ENCODE results near the gene SCN9A.
"Not testable (repeated sequence)": the region's sequence is repeated elsewhere in the genome, so short reads cannot be mapped to it uniquely, and the experiment has no call there.

Gene SCN9A

DNA sequence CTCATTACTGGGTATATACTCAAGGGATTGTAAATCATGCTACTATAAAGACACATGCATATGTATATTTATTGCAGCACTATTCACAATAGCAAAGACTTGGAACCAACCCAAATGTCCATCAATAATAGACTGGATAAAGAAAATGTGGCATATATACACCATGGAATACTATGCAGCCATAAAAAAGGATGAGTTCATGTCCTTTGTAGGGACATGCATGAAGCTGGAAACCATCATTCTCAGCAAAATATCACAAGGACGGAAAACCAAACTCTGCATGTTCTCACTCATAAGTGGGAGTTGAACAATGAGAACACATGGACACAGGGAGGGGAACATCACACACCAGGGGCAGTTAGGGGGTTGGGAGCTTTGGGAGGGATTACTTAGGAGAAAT, 169.6 kb downstream of the SCN9A start:
- H3K9me3 ChIP-seq (ENCODE audit: control insufficient read depth in 5 of 5, low read length in 5 of 5), result peaks cover 5 to 11% (median 7%) of the 10 kb centered on the region in 5 donors
- H3K27ac ChIP-seq (ENCODE audit: low read depth, low read length); H3K36me3 ChIP-seq (ENCODE audit: control insufficient read depth in 5 of 5, insufficient read depth in 5 of 5, low read length in 5 of 5); H3K4me3 ChIP-seq (ENCODE audit: low read depth in 1 of 5, low read length in 5 of 5); H3K27me3 ChIP-seq (ENCODE audit: control insufficient read depth in 5 of 5, insufficient read depth in 4 of 5, low read length in 5 of 5); H3K4me1 ChIP-seq (ENCODE audit: control insufficient read depth in 5 of 5, insufficient read depth in 5 of 5, low read length in 5 of 5); H3K9ac ChIP-seq (ENCODE audit: low read length in 5 of 5): not testable (repeated sequence)

- Histone ChIP-seq H3K4me3 (ENCODE audit: low read depth in 1 of 5, low read length in 5 of 5) (no peak overlapping the region), H3K36me3 (ENCODE audit: control insufficient read depth in 5 of 5, insufficient read depth in 5 of 5, low read length in 5 of 5) (no peaks in the 10 kb centered on the region), H3K9me3 (ENCODE audit: control insufficient read depth in 5 of 5, low read length in 5 of 5) (peaks cover 0 to 3% (median 0%) of the 10 kb centered on the region in 5 donors), H3K4me1 (ENCODE audit: control insufficient read depth in 5 of 5, insufficient read depth in 5 of 5, low read length in 5 of 5) (no peaks in the 10 kb centered on the region), H3K9ac (ENCODE audit: low read length in 5 of 5) (no peak overlapping the region), H3K27ac (ENCODE audit: low read depth, low read length) (no peak overlapping the region), H3K27me3 (ENCODE audit: control insufficient read depth in 5 of 5, insufficient read depth in 4 of 5, low read length in 5 of 5) (no peaks in the 10 kb centered on the region)
These were observed 173.0 kb downstream of the SCN9A start for GRCh38 chr2:166202778-166203177.

DNA sequence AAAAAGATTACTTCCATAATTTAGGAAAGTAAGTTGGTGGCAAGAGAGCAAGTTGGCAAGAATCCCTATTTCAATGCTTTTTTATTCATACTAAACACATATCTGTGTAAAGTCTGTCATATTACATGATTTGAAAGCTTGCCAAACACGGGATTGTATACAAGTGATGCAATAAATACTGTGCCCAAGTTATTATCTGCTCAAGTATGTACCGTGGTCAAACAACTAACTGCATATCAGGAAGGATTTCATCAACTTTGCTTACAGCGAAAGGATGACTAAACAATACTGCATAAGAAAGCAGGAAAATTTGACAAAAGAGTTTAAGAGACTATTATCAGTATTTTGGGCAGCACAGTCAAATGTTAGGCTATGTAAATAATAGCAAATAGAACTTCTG, 178.3 kb downstream of the SCN9A start:
- Histone ChIP-seq H3K4me3 (ENCODE audit: low read depth in 1 of 5, low read length in 5 of 5) (no peak overlapping the region), H3K4me1 (ENCODE audit: control insufficient read depth in 5 of 5, insufficient read depth in 5 of 5, low read length in 5 of 5) (no peaks in the 10 kb centered on the region), H3K36me3 (ENCODE audit: control insufficient read depth in 5 of 5, insufficient read depth in 5 of 5, low read length in 5 of 5) (no peaks in the 10 kb centered on the region), H3K27ac (ENCODE audit: low read depth, low read length) (no peak overlapping the region), H3K27me3 (ENCODE audit: control insufficient read depth in 5 of 5, insufficient read depth in 4 of 5, low read length in 5 of 5) (no peaks in the 10 kb centered on the region), H3K9ac (ENCODE audit: low read length in 5 of 5) (no peak overlapping the region), H3K9me3 (ENCODE audit: control insufficient read depth in 5 of 5, low read length in 5 of 5) (no peaks in the 10 kb centered on the region)

GRCh38 chr2:166193407-166193806, 182.3 kb downstream of the SCN9A start:
- Histone ChIP-seq H3K36me3 (ENCODE audit: control insufficient read depth in 5 of 5, insufficient read depth in 5 of 5, low read length in 5 of 5) (no peaks in the 10 kb centered on the region), H3K4me1 (ENCODE audit: control insufficient read depth in 5 of 5, insufficient read depth in 5 of 5, low read length in 5 of 5) (no peaks in the 10 kb centered on the region), H3K9ac (ENCODE audit: low read length in 5 of 5) (no peak overlapping the region), H3K27me3 (ENCODE audit: control insufficient read depth in 5 of 5, insufficient read depth in 4 of 5, low read length in 5 of 5) (no peaks in the 10 kb centered on the region), H3K4me3 (ENCODE audit: low read depth in 1 of 5, low read length in 5 of 5) (no peak overlapping the region), H3K27ac (ENCODE audit: low read depth, low read length) (no peak overlapping the region), H3K9me3 (ENCODE audit: control insufficient read depth in 5 of 5, low read length in 5 of 5) (no peaks in the 10 kb centered on the region)

- Histone ChIP-seq H3K4me1 (ENCODE audit: control insufficient read depth in 5 of 5, insufficient read depth in 5 of 5, low read length in 5 of 5) (no peaks in the 10 kb centered on the region), H3K9me3 (ENCODE audit: control insufficient read depth in 5 of 5, low read length in 5 of 5) (no peaks in the 10 kb centered on the region), H3K27me3 (ENCODE audit: control insufficient read depth in 5 of 5, insufficient read depth in 4 of 5, low read length in 5 of 5) (no peaks in the 10 kb centered on the region), H3K4me3 (ENCODE audit: low read depth in 1 of 5, low read length in 5 of 5) (no peak overlapping the region), H3K9ac (ENCODE audit: low read length in 5 of 5) (no peak overlapping the region), H3K36me3 (ENCODE audit: control insufficient read depth in 5 of 5, insufficient read depth in 5 of 5, low read length in 5 of 5) (no peaks in the 10 kb centered on the region), H3K27ac (ENCODE audit: low read depth, low read length) (no peak overlapping the region)
These were observed 187.7 kb downstream of the SCN9A start for GRCh38 chr2:166188084-166188483.

DNA sequence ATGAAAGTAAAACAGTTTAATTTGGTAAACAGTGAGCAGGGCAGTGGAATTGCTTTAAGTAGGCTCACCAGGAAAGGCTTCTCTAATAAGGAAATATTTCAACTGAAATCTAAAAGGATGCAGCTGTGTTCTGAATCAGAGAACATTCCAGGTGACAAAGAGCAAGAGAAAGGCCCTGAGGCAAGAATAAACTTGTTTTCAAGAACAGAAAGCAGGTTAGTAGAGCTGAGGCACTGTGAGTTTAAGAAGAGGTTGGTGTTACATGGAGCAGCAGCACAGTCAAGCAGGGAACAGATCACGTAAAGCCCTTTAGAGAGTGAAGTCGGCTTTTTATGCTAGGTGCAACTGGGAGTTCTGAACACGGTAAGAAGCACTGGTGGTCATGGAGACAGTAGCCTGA, 191.0 kb downstream of the SCN9A start:
- Histone ChIP-seq H3K4me3 (ENCODE audit: low read depth in 1 of 5, low read length in 5 of 5) (no peak overlapping the region), H3K27me3 (ENCODE audit: control insufficient read depth in 5 of 5, insufficient read depth in 4 of 5, low read length in 5 of 5) (peaks cover 0 to 2% (median 0%) of the 10 kb centered on the region in 5 donors), H3K9ac (ENCODE audit: low read length in 5 of 5) (no peak overlapping the region), H3K4me1 (ENCODE audit: control insufficient read depth in 5 of 5, insufficient read depth in 5 of 5, low read length in 5 of 5) (peaks cover 0 to 3% (median 0%) of the 10 kb centered on the region in 5 donors), H3K27ac (ENCODE audit: low read depth, low read length) (no peak overlapping the region), H3K9me3 (ENCODE audit: control insufficient read depth in 5 of 5, low read length in 5 of 5) (no peaks in the 10 kb centered on the region), H3K36me3 (ENCODE audit: control insufficient read depth in 5 of 5, insufficient read depth in 5 of 5, low read length in 5 of 5) (no peaks in the 10 kb centered on the region)

DNA sequence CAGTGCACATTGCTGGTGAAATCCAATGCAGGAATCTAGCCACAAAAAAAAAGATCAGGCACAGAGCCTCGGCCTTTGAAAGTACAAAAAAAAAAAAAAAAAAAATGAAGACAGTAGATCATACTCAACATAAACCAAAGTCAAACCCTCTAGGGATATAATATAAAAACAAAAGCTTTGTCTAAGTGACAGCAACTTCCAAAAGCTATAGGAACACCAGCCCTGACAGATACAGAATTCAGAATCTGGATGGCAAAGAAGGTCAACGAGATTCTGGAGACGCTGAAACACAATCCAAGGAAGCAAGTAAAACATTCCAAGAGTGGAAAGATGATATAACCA, 194.0 kb downstream of the SCN9A start:
- H3K27me3 ChIP-seq (ENCODE audit: control insufficient read depth in 5 of 5, insufficient read depth in 4 of 5, low read length in 5 of 5), result peaks cover 0 to 3% (median 0%) of the 10 kb centered on the region in 5 donors
- no peaks in the 10 kb centered on the region for H3K36me3 ChIP-seq (ENCODE audit: control insufficient read depth in 5 of 5, insufficient read depth in 5 of 5, low read length in 5 of 5)
- peaks cover 0 to 3% (median 0%) of the 10 kb centered on the region in 5 donors for H3K4me1 ChIP-seq (ENCODE audit: control insufficient read depth in 5 of 5, insufficient read depth in 5 of 5, low read length in 5 of 5)
- H3K9me3 ChIP-seq (ENCODE audit: control insufficient read depth in 5 of 5, low read length in 5 of 5), result no peaks in the 10 kb centered on the region
- no peak overlapping the region for H3K27ac ChIP-seq (ENCODE audit: low read depth, low read length)
- no peak overlapping the region for H3K9ac ChIP-seq (ENCODE audit: low read length in 5 of 5)
- H3K4me3 ChIP-seq (ENCODE audit: low read depth in 1 of 5, low read length in 5 of 5), result no peak overlapping the region

GRCh38 chr2:166180951-166181812, 194.6 kb downstream of the SCN9A start:
- no peak overlapping the region for H3K27ac ChIP-seq (ENCODE audit: low read depth, low read length)
- no peak overlapping the region for H3K9ac ChIP-seq (ENCODE audit: low read length in 5 of 5)
- no peaks in the 10 kb centered on the region for H3K9me3 ChIP-seq (ENCODE audit: control insufficient read depth in 5 of 5, low read length in 5 of 5)
- no peaks in the 10 kb centered on the region for H3K36me3 ChIP-seq (ENCODE audit: control insufficient read depth in 5 of 5, insufficient read depth in 5 of 5, low read length in 5 of 5)
- H3K4me3 ChIP-seq (ENCODE audit: low read depth in 1 of 5, low read length in 5 of 5), result no peak overlapping the region
- peaks cover 0 to 3% (median 0%) of the 10 kb centered on the region in 5 donors for H3K27me3 ChIP-seq (ENCODE audit: control insufficient read depth in 5 of 5, insufficient read depth in 4 of 5, low read length in 5 of 5)
- peaks cover 0 to 3% (median 0%) of the 10 kb centered on the region in 5 donors for H3K4me1 ChIP-seq (ENCODE audit: control insufficient read depth in 5 of 5, insufficient read depth in 5 of 5, low read length in 5 of 5)

DNA sequence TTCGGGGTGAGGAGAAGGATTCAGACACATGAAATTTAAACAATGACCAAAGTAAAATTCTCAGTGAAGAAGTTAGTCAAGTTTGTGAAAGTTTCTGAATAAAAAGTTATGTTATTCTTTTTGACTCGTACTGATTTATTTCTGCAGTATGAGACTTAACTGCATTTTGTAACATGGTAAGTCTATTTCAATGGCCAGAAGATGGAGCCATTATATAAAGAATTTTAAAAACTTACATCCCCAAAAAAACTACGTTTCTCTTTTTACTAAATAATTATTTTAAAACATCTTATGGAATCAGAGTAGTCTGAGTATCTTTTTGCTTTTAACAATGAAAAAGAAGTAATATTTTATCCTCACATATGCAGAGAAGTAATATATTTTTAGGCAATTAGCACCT, 196.5 kb downstream of the SCN9A start:
- no peak overlapping the region for H3K9ac ChIP-seq (ENCODE audit: low read length in 5 of 5)
- H3K27ac ChIP-seq (ENCODE audit: low read depth, low read length), result no peak overlapping the region
- peaks cover 0 to 3% (median 0%) of the 10 kb centered on the region in 5 donors for H3K27me3 ChIP-seq (ENCODE audit: control insufficient read depth in 5 of 5, insufficient read depth in 4 of 5, low read length in 5 of 5)
- H3K9me3 ChIP-seq (ENCODE audit: control insufficient read depth in 5 of 5, low read length in 5 of 5), result no peaks in the 10 kb centered on the region
- no peaks in the 10 kb centered on the region for H3K36me3 ChIP-seq (ENCODE audit: control insufficient read depth in 5 of 5, insufficient read depth in 5 of 5, low read length in 5 of 5)
- H3K4me3 ChIP-seq (ENCODE audit: low read depth in 1 of 5, low read length in 5 of 5), result no peak overlapping the region
- peaks cover 0 to 3% (median 0%) of the 10 kb centered on the region in 5 donors for H3K4me1 ChIP-seq (ENCODE audit: control insufficient read depth in 5 of 5, insufficient read depth in 5 of 5, low read length in 5 of 5)

DNA sequence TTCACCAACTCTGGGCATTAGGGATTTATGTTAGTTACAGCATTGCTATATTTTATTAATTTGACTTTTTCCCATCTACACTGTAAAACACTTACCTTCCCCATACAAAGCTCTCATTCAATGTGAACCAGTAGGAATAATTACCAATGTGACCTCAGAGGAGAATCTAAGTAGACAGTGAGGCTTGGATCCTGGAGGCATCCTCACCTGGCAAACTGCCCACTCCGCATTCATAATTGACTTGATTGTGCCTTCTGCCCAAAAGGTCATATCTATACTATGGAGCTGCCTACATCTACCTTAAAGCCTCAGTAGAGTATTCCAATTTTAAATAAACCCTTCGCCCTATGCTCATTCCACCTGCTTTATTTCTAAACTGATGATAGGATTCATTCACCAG, 202.5 kb downstream of the SCN9A start:
- Histone ChIP-seq H3K4me3 (ENCODE audit: low read depth in 1 of 5, low read length in 5 of 5) (no peak overlapping the region), H3K36me3 (ENCODE audit: control insufficient read depth in 5 of 5, insufficient read depth in 5 of 5, low read length in 5 of 5) (no peaks in the 10 kb centered on the region), H3K27me3 (ENCODE audit: control insufficient read depth in 5 of 5, insufficient read depth in 4 of 5, low read length in 5 of 5) (peaks cover 0 to 3% (median 0%) of the 10 kb centered on the region in 5 donors), H3K4me1 (ENCODE audit: control insufficient read depth in 5 of 5, insufficient read depth in 5 of 5, low read length in 5 of 5) (no peaks in the 10 kb centered on the region), H3K9me3 (ENCODE audit: control insufficient read depth in 5 of 5, low read length in 5 of 5) (no peaks in the 10 kb centered on the region), H3K9ac (ENCODE audit: low read length in 5 of 5) (no peak overlapping the region), H3K27ac (ENCODE audit: low read depth, low read length) (no peak overlapping the region)
